Fibroblast of gingiva (primary cell): ENCODE results near the gene NPIPB6.

Experiments
- DNase-seq: peaks from one replicate; pipeline ENCODE4 v3.0.0-alpha.2; 2011; ENCODE audit warnings: low read depth

NPIPB6 gene

DNA sequence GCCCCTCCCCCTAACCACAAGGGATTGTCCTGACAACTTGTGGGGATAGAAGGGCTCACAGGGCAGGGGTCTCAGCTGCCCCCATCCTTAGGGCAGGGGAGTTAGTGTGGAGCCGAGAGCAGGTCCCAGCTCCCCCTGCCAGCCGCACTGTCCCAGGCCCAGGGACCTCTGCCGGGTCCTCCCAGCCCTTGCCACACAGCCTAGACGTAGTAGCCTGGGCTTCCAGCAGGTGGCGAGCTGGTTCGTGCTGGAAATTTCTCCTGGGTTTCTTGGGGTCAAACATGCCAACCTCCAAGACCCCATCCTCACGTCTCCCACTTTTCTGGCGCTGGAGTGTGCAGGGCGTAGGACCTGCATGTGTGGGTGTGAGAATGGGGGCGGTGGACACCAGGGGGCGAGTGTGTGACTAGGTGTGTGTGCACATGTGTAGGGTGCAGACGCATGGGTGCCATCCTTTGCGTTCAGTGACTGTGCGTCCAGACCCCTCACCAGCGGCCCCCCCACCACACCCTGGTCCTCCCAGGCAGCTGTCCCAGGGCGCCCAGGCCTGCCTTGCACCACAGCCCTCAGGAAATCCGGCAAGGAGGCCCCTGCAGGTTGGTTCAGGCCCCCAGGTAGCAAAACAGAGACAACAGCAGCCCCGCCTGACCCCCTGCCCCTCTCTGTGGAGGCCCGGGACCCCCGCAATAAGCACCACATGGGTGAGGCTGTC is 41.5 kb downstream of the NPIPB6 start:
- no peak for DNase-seq

- no peak for DNase-seq
Observed at GRCh38 chr16:28320741-28321140, 42.6 kb downstream of the NPIPB6 start.

DNA sequence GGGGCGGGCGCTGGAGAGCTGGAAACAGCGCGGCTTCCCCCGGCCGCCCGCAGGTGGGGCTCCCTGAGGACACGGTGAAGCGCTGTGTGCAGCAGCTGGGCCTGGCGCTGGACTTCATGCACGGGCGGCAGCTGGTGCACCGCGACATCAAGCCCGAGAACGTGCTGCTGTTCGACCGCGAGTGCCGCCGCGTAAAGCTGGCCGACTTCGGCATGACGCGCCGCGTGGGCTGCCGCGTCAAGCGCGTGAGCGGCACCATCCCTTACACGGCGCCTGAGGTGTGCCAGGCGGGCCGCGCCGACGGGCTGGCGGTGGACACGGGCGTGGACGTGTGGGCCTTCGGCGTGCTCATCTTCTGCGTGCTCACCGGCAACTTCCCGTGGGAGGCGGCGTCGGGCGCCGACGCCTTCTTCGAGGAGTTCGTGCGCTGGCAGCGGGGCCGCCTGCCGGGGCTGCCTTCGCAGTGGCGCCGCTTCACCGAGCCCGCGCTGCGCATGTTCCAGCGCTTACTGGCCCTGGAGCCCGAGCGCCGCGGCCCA is 43.2 kb downstream of the NPIPB6 start:
- no peak for DNase-seq

- no peak for DNase-seq
Observed at GRCh38 chr16:28319476-28320022, 43.8 kb downstream of the NPIPB6 start.

DNA sequence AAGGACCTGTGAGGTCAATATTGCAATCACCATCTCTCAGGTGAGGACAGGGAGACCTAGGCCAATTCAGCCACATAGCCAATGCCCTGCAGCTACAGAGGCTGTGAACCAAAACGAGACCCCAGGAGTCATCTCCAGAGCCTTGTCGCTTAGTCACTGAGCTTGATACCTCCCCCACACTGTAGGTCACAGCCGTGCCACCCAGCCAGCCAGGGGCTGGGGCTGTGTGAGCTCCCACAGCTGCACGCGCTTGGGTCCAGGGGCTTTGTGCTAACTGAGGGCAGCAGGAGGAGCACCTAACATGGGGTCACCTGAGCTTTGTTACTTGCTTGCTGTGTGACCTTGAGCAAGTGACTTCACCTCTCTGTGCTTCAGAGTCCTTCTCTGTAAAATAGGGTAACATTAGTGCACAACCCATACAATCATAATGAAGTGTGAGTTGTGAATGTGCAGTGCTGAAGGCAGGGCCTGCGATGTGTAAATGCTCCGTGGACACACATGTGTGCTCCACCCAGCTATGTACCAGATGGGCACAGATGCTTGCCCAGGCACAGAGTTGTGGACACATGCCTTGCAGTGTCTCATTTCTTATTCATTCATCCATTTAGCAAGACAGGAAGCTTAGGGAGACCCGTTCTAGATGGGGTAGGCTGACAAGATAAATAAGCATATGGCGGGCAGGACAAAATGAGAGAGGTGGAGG is 45.1 kb downstream of the NPIPB6 start:
- no peak for DNase-seq

- DNase-seq, result peak; percentile 16
Observed at GRCh38 chr16:28317040-28317880, 46.0 kb downstream of the NPIPB6 start.

- no peak for DNase-seq
Observed at GRCh38 chr16:28316054-28316453, 47.3 kb downstream of the NPIPB6 start.

DNA sequence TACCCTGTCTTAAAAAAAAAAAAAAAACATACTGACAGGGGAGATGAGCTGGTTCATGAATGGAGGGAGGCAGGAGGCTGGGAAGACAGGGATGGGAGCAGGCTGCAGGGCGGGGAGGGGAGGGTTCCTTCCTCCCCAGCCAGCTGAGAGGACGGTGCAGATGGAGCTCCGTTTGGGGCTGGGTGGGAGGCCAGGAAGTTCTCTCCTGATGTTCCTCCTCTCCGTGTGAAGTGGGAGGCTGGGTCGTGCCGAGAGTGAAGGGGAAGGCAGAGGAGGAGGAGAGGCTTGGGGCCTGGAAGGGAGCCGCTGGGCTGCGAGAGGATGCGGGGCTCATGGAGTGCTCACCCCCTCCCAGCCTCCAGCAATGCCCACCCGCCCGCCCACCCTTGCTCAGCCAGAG is 49.7 kb downstream of the NPIPB6 start:
- DNase-seq, result no peak

DNA sequence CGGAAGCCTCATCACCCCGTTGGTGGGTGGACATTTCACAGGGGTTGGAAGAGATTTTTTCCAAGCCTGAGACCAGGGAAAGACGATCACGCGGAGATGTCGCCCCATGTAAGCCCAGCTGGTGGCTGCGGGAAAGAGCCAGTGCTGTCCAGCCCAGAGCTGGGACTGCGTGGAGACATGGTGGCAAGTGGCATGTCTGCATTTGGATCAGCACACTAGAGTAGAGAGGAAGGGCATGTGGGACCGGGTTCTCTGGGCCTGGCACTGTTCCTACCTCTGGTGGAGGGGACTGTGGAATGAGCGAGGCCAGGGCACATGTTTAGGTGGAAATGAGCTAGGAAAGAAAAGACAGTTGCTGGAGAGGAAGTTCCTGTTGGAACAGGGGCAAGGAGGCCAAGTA is 51.0 kb downstream of the NPIPB6 start:
- DNase-seq, result no peak

DNA sequence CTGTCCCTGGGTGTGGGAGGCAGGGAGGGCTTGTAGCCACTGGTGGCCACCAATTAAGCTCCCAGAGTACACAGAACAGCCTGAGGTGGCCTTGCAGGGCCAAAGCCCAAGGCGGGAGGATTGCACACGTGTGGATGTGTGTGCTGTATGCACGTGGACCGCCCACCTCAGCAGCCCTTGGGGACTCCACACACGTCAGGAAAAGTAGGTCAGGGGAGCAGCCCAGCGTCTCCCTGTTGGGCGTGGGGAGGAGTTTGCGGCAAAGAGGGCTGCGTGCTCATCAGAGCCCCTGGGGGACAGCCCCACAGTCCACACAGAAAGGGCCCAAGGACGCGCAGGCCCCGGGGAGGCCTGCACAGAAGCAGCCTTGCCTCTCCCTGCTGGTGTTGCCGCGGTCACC is 51.4 kb downstream of the NPIPB6 start:
- DNase-seq, result no peak

DNA sequence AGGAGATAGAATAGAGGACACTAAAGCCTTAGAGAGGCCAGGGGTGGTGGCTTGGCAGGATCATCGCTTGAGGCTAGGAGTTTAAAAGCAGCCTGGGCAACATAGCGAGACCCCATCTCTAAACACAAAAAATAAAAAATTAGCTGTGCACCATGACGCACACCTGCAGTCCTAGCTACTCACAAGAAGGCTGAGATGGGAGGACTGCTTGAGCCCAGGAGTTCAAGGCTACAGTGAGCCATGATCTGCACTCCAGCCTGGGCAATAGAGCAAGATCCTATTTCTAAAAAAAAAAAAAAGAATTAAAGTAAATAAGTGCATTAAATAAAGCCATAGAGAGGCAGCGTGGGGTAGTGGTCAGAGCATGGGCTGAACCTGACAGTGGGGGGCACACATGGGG is 51.9 kb downstream of the NPIPB6 start:
- DNase-seq, result no peak

DNA sequence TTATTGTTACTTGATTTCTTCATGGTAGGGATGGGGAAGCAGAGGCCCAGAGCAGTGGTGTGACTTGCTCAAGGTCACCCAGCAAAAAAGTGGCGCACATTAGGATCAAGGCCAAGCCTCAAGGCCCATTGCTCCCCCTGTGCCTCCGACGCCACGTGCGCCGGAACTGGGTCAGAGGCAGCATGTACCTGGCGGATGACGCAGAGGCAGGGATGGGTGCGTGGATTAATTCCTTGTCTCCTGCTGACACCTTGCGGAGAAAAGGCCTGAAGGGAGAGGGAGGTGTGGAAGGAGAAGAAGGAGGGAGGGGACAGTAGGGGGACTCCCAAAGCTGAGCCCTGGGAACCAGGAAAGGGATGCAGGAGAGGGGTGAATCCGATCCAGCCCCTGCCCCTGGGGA is 52.5 kb downstream of the NPIPB6 start:
- no peak for DNase-seq

- DNase-seq, result no peak
Observed at GRCh38 chr16:28309811-28310311, 53.4 kb downstream of the NPIPB6 start.

GRCh38 chr16:28308794-28309584 is 54.3 kb downstream of the NPIPB6 start:
- DNase-seq, result no peak

- DNase-seq, result no peak
Observed at GRCh38 chr16:28307936-28308335, 55.4 kb downstream of the NPIPB6 start.

GRCh38 chr16:28304214-28304613 is 59.1 kb downstream of the NPIPB6 start:
- DNase-seq, result no peak

- no peak for DNase-seq
Observed at GRCh38 chr16:28303132-28303531, 60.2 kb downstream of the NPIPB6 start.

DNA sequence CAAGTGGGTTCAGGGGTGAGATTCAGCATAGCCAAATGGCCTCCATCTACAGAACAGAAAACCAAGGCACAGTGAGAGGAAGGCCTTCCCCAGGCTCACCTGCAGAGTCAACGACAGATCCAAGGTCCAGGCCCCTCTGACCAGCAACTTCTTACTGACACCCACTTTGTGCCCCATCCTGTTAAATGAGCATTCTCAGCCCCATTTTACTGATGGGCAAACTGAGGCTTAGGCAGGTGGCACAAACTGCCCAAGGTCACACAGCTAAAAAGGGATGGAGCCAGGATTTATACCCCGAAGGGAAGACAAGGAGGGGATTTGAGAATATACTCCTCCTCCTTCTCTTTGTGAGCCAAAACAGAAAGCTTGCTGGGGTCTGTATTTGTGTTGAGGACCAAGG is 61.7 kb downstream of the NPIPB6 start:
- DNase-seq, result no peak

GRCh38 chr16:28301154-28301553 is 62.2 kb downstream of the NPIPB6 start:
- DNase-seq, result no peak

DNA sequence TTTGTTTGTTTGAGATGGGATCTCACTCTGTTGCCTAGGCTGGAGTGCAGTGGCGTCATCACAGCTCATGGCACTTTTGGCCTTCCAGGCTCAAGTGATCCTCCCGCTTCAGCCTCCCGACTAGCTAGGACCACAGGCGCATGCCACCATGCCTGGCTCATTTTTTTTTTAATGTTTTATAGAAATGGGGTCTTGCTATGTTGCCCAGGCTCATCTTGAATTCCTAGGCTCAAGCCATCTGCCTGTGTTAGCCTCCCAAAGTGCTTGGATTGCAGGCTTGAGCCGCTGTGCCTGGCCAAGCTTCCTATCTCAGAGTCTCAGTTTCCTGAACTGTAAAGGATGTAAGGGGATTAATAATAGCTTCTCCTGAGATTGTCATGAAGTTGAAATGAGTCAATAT is 63.0 kb downstream of the NPIPB6 start:
- DNase-seq, result no peak

- DNase-seq, result no peak
Observed at GRCh38 chr16:28298511-28298878, 64.8 kb downstream of the NPIPB6 start.
